Keratinocyte (primary cell): Measurements from ENCODE around the gene CLSTN1. TPM values are rescaled to one million over a fixed set of nuclear protein-coding genes. Genes with fewer than 3 reads are reported as not detected.

ENCODE experiments used
- DNase-seq: peaks from one replicate; pipeline ENCODE4 v3.0.0-alpha.2; 2011; ENCODE audit warnings: low read depth, missing footprints, low spot score
- FAIRE-seq: peaks from 2 replicates; lab custom pipeline; 2011; peaks lifted over from hg19 to GRCh38; lab: Jason Lieb, UNC
- H2AFZ ChIP-seq: 2 replicates; pipeline ENCODE4 v1.6.0; 2012; ENCODE audit warnings: low read length, control low read depth, inconsistent platforms; ENCODE audit not compliant: control insufficient read depth
- H3K27ac ChIP-seq: 2 replicates; pipeline ENCODE4 v1.5.1; 2011; ENCODE audit warnings: low read length; ENCODE audit not compliant: control insufficient read depth, insufficient read depth
- H3K27me3 ChIP-seq: 3 replicates; pipeline ENCODE4 v1.6.0; 2011; ENCODE audit warnings: low read length; ENCODE audit not compliant: control insufficient read depth, insufficient read depth; ENCODE audit errors: extremely low read depth
- H3K36me3 ChIP-seq, 2 experiments: 2 replicates in 1 of 2; 3 replicates in 1 of 2; pipeline ENCODE4 v1.5.1; 2011; ENCODE audit warnings: low read length in 2 of 2, mild to moderate bottlenecking in 1 of 2; ENCODE audit not compliant: control insufficient read depth in 2 of 2, insufficient read depth in 2 of 2; ENCODE audit errors: extremely low read depth in 1 of 2
- H3K4me1 ChIP-seq: 3 replicates; pipeline ENCODE4 v1.5.1; 2011; ENCODE audit warnings: low read length; ENCODE audit not compliant: control insufficient read depth, insufficient read depth; ENCODE audit errors: extremely low read depth
- H3K4me2 ChIP-seq: 3 replicates; pipeline ENCODE4 v1.6.0; 2011; ENCODE audit warnings: low read depth, low read length; ENCODE audit not compliant: control insufficient read depth, insufficient read depth; ENCODE audit errors: extremely low read depth
- H3K4me3 ChIP-seq, 3 experiments: fragments of 200-600 bp in 1 of 3; sonication (generic) in 1 of 3; 2 replicates in 2 of 3; 3 replicates in 1 of 3; pipeline ENCODE4 v1.5.1; 2011 to 2016; ENCODE audit warnings: low read length in 3 of 3, mild to moderate bottlenecking in 3 of 3, control low read depth in 2 of 3, inconsistent platforms in 1 of 3, low read depth in 1 of 3, mixed read lengths in 1 of 3, mixed run types in 1 of 3, moderate library complexity in 1 of 3; ENCODE audit not compliant: control insufficient read depth in 2 of 3, insufficient read depth in 2 of 3; ENCODE audit errors: extremely low read depth in 1 of 3
- H3K79me2 ChIP-seq: 2 replicates; pipeline ENCODE4 v1.6.0; 2012; ENCODE audit warnings: low read length; ENCODE audit not compliant: control insufficient read depth, insufficient read depth
- H3K9ac ChIP-seq: 3 replicates; pipeline ENCODE4 v1.6.0; 2011; ENCODE audit warnings: low read length; ENCODE audit not compliant: control insufficient read depth, insufficient read depth; ENCODE audit errors: extremely low read depth
- H3K9me1 ChIP-seq: 3 replicates; pipeline ENCODE4 v1.6.0; 2011; ENCODE audit warnings: low read length; ENCODE audit not compliant: control insufficient read depth, insufficient read depth; ENCODE audit errors: extremely low read depth
- H3K9me3 ChIP-seq: 2 replicates; pipeline ENCODE4 v1.5.1; 2012; ENCODE audit warnings: low read depth, low read length; ENCODE audit not compliant: control insufficient read depth
- H4K20me1 ChIP-seq: 3 replicates; pipeline ENCODE4 v1.6.0; 2011; ENCODE audit warnings: low read length; ENCODE audit not compliant: control insufficient read depth, insufficient read depth; ENCODE audit errors: extremely low read depth
- CTCF ChIP-seq, 3 experiments: IDR thresholded peaks in 1 of 3; conservative IDR thresholded peaks in 1 of 3; optimal IDR thresholded peaks in 1 of 3; 2 replicates in 2 of 3; 3 replicates in 1 of 3; pipeline versions ENCODE3 to v1.5.1; 2011; ENCODE audit warnings: low read length in 3 of 3, mild to moderate bottlenecking in 3 of 3, moderate library complexity in 2 of 3, control low read depth in 1 of 3, inconsistent platforms in 1 of 3; ENCODE audit not compliant: insufficient read depth in 2 of 3; ENCODE audit errors: extremely low read depth in 1 of 3
- EZH2 ChIP-seq: IDR thresholded peaks from one replicate; pipeline ENCODE4 v1.6.1; 2012; ENCODE audit warnings: inconsistent platforms, mild to moderate bottlenecking, low read length, moderate library complexity
- dilution Hi-C: fragments of 300-500 bp; cut with MboI; formaldehyde crosslinking; loops from one replicate; pipeline ENCODE4 v1.7.0; 2020; ENCODE audit warnings: low sequenced_read_pairs; ENCODE audit not compliant: extremely low pct_ligation_motif_present
- polyA plus RNA-seq, 5 experiments: library from polyadenylated mRNA; depleted of rRNA in 3 of 5; stranded (reverse) in 3 of 5; stranded (forward) in 1 of 5; unstranded in 1 of 5; fragments of >200 nt; gene quantifications; 1 replicate in 1 of 5; 2 replicates in 3 of 5; 3 replicates in 1 of 5; pipeline versions ENCODE4 v1.2.1 to v1.2.3, GENCODE V29; 2011 to 2012; ENCODE audit warnings: missing spikeins in 2 of 5, low read depth in 1 of 5, low replicate concordance in 1 of 5

The CLSTN1 gene
- polyA plus RNA-seq, 1 donor (not counting 4 experiments of a cell fraction or from before 2014, with no cell fraction given): 90.3 TPM

DNA sequence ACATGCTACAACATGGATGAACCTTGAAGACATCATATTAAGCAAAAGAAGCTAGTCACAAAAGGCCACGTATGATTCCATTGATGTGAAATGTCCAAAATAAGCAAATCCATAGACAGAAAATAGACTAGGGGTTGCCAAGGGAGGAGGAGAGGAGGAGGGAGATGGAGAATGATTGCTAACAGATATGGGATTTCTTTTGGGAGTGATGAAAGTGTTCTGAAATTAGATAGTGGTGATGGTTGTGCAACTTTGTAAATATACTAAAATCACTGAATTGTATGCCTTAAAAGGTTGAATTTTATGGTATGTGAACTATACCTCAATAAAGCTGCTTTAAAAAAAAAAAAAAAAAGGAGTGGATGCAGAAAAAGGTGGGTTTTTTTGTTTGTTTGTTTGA lies 7.6 kb downstream of the CLSTN1 start:
- DNase-seq: no peak
- H3K9ac ChIP-seq: no peak overlapping the region
- no peaks in the 10 kb centered on the region for H3K9me3 ChIP-seq
- H3K4me2 ChIP-seq: no peak overlapping the region
- H3K4me1 ChIP-seq: peaks cover 12% of the 10 kb centered on the region
- no peak overlapping the region for H3K4me3 ChIP-seq
- no peaks in the 10 kb centered on the region for H3K27me3 ChIP-seq
- dilution Hi-C loops: no loop called here
- H3K27ac ChIP-seq: no peak overlapping the region
- H4K20me1 ChIP-seq: peaks cover 17% of the 10 kb centered on the region
- no peak overlapping the region for H2AFZ ChIP-seq
- no peaks in the 10 kb centered on the region for H3K9me1 ChIP-seq
- TF ChIP-seq EZH2 (no peak), CTCF (optimal IDR thresholded peaks at IDR 0.05 in 1 of 3, IDR thresholded peaks at IDR 0.05 in 1 of 3, conservative IDR thresholded peaks at IDR 0.05 in 1 of 3; ENCODE audit: extremely low read depth in 1 of 3, insufficient read depth in 2 of 3, low read length in 3 of 3) (no peak)
- peaks cover 98% of the 10 kb centered on the region for H3K79me2 ChIP-seq
- H3K36me3 ChIP-seq: peaks cover 3 to 7% of the 10 kb centered on the region in 2 experiments
- FAIRE-seq: no peak

- H3K9me1 ChIP-seq: no peaks in the 10 kb centered on the region
- FAIRE-seq: no peak
- TF ChIP-seq CTCF (optimal IDR thresholded peaks at IDR 0.05 in 1 of 3, IDR thresholded peaks at IDR 0.05 in 1 of 3, conservative IDR thresholded peaks at IDR 0.05 in 1 of 3; ENCODE audit: extremely low read depth in 1 of 3, insufficient read depth in 2 of 3, low read length in 3 of 3) (no peak), EZH2 (no peak)
Measured at GRCh38 chr1:9815150-9815549, 8.6 kb downstream of the CLSTN1 start.

More at GRCh38 chr1:9815150-9815549, 8.6 kb downstream of the CLSTN1 start:
- Histone ChIP-seq H3K4me3 (no peak overlapping the region), H3K4me2 (no peak overlapping the region), H3K9ac (no peak overlapping the region), H3K27ac (no peak overlapping the region), H3K79me2 (peaks cover 98% of the 10 kb centered on the region), H3K9me3 (no peaks in the 10 kb centered on the region), H4K20me1 (peaks cover 18% of the 10 kb centered on the region), H3K27me3 (no peaks in the 10 kb centered on the region), H3K4me1 (peaks cover 11% of the 10 kb centered on the region), H2AFZ (no peak overlapping the region), H3K36me3 (peaks cover 3 to 7% of the 10 kb centered on the region in 2 experiments)
- no peak for DNase-seq
- dilution Hi-C loops: no loop called here
